HEK293 (cell line): ENCODE data around the gene ARHGAP26.

Experiments
- TRIM28 ChIP-seq: IDR thresholded peaks from 2 replicates; pipeline ENCODE4 v1.6.1; 2011; ENCODE audit warnings: low read length, control low read depth, borderline replicate concordance
- ZNF510 ChIP-seq: fragments of 450-650 bp; formaldehyde crosslinking; IDR thresholded peaks from 2 replicates; pipeline ENCODE4 v1.5.1; 2018; ENCODE audit warnings: mild to moderate bottlenecking, missing genetic modification characterization, missing biosample characterization; ENCODE audit not compliant: insufficient replicate concordance
- ZNF777 ChIP-seq: fragments of 450-650 bp; formaldehyde crosslinking; IDR thresholded peaks from 2 replicates; pipeline ENCODE4 v1.5.1; 2017; ENCODE audit warnings: missing biosample characterization, missing genetic modification characterization, borderline replicate concordance
- TF ChIP-seq, protein P1 (sequence below): fragments of 450-650 bp; formaldehyde crosslinking; IDR thresholded peaks from 2 replicates; pipeline ENCODE4 v1.5.1; 2016; ENCODE audit warnings: missing biosample characterization, missing genetic modification characterization

DNA sequence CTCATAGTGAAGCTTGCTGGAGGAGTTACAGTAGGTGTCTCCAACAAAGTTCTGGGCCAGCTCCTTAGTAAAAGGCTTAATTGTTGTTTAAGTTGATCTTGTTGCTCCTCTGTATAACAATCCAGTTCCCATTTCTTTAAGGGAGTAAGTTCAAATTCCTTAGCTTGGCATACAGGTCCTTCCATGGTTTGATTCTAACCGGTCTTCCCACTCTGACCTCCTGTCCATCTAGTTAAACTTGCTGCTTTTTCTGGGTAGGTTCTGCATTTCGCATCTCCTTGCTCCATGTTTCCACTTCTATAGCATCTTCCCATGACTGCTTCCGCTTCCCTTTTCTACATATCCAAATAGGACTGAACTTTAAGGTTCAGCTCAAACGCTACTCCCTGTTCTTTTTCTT is 95.5 kb downstream of the ARHGAP26 start:
- TF ChIP-seq ZNF777 (no peak), ZNF510 (tag by site-specific recombination) (no peak), TRIM28 (no peak)
- TF ChIP-seq, protein P1, sequence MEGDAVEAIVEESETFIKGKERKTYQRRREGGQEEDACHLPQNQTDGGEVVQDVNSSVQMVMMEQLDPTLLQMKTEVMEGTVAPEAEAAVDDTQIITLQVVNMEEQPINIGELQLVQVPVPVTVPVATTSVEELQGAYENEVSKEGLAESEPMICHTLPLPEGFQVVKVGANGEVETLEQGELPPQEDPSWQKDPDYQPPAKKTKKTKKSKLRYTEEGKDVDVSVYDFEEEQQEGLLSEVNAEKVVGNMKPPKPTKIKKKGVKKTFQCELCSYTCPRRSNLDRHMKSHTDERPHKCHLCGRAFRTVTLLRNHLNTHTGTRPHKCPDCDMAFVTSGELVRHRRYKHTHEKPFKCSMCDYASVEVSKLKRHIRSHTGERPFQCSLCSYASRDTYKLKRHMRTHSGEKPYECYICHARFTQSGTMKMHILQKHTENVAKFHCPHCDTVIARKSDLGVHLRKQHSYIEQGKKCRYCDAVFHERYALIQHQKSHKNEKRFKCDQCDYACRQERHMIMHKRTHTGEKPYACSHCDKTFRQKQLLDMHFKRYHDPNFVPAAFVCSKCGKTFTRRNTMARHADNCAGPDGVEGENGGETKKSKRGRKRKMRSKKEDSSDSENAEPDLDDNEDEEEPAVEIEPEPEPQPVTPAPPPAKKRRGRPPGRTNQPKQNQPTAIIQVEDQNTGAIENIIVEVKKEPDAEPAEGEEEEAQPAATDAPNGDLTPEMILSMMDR (tag by site-specific recombination) = no peak
